Glomerular endothelial cell (primary cell): ENCODE measurements around the gene ZDHHC15. TPM values are rescaled to one million over a fixed set of nuclear protein-coding genes. Genes with fewer than 3 reads are reported as not detected.
"Not testable (repeated sequence)": the region's sequence is repeated elsewhere in the genome, so short reads cannot be mapped to it uniquely, and the experiment has no call there.

ENCODE experiments used
- DNase-seq: peaks from one replicate; pipeline ENCODE4 v3.0.0-alpha.2; 2011; ENCODE audit warnings: low read depth, low spot score; ENCODE audit errors: extremely low read depth
- total RNA-seq: library from RNA; depleted of rRNA; stranded (reverse); fragments of >200 nt; gene quantifications from 2 replicates; pipeline ENCODE4 v1.2.3, GENCODE V29; 2015

The ZDHHC15 gene, protein sequence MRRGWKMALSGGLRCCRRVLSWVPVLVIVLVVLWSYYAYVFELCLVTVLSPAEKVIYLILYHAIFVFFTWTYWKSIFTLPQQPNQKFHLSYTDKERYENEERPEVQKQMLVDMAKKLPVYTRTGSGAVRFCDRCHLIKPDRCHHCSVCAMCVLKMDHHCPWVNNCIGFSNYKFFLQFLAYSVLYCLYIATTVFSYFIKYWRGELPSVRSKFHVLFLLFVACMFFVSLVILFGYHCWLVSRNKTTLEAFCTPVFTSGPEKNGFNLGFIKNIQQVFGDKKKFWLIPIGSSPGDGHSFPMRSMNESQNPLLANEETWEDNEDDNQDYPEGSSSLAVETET
- not detected in 2 replicates for total RNA-seq

DNA sequence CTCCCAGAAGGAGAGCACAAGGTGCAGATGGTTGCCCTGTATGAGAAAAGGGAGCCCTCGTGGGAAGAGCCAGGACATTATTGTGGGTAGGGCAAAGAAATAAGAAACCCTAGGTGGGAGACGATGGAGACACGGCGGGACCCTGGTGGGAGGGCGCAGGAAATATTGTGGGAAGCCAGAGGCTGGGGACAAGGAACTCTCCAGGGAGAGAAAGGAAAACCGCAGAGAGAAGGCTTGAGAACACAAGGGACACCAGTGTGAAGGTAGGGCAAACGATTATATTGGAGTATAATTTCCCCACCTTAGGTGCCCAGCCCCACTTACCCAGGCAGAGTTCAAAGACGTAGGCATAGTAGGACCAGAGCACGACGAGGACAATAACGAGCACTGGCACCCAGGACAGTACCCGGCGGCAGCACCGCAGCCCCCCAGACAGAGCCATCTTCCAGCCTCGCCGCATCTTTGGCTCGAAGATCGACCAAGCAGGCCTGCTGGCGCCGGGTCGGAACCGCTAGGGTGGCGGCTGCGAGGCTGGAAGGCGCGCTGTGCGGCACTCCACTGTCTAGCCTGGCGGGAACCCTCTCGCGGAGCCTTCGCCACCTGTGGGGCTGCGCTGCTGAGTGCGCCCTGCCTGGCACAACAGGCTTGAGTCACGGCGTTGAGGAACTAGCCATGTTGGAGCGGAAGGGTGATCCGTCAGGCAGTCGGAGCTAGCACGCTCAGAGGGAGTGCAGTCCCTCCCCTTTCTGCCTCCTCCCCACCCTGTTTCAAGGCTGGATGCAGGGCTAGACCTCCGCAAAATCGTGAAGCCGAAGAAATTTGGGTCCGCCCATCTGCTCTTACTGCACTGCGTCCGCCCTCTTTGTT is at the start of gene ZDHHC15:
TSS of gene ZDHHC15 (minus strand) at position 473 of the 867 bp plus-strand sequence. CDS start at position 460, 13 bp downstream.
- DNase-seq = no peak

DNA sequence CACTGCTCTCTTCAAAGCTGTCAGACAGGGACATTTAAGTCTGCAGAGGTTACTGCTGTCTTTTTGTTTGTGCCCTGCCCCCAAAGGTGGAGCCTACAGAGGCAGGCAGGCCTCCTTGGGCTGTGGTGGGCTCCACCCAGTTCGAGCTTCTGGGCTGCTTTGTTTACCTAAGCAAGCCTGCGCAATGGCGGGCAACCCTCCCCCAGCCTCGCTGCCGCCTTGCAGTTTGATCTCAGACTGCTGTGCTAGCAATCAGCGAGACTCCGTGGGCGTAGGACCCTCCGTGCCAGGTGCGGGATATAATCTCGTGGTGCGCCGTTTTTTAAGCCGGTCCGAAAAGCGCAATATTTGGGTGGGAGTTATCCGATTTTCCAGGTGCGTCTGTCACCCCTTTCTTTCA is 37.7 kb upstream of the ZDHHC15 start:
- not testable (repeated sequence) for DNase-seq

DNA sequence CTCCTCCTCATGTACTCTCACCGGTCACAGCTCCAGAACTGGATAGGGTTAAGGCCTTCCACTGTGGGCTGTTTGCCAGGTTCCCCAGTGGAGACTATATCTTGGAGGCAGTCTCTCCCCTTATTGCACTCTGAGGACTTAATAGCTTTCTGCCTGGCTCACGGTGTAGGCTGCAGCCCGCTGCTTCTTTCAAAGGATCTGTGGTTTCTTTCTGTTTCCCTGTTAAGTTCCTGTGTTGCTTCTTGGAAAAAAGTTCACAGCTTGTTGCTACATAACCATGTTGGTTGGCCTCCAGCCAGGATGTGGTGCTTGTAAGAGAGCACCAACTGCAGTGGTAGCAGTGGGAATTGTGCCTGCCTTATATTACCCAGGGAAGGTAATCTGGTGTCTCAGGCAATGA is 24.9 kb upstream of the ZDHHC15 start:
- no peak for DNase-seq

DNA sequence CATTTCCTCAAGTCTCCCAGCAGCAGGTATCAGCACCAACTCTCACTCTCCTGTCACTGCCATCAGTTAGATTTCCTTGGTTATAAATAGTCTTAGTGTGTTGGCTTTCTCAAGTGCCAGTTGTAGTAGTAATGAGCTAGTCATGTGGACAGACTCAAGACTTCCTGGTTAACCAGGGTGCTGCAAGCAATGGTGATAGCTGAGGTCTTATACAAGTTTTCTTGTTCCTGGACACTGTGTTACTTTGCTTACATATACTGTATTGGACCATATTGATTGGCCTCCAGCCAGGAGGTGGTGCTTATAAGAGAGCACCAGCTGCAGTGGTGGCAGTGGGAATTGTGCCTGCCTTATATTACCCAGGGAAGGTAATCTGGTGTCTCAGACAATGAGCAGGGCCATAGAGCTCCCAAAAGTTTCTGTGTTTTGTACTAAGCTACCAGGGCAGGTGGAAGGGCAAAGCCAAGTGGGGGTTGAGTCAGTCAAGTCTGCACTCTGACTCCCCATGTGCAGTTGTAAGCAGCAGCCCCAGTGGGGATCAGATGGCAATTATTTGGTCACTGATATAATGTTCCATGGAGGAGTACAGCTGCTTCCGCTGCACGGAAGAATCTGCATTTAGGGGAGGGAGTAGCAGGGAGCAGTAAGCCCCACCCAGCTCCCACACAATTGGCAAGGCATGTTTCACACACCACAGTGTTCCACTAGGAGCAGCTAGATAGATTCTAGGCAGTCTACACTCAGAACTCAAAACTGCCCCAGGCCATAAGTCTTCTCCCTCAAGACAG is 24.1 kb upstream of the ZDHHC15 start:
- DNase-seq = no peak

DNA sequence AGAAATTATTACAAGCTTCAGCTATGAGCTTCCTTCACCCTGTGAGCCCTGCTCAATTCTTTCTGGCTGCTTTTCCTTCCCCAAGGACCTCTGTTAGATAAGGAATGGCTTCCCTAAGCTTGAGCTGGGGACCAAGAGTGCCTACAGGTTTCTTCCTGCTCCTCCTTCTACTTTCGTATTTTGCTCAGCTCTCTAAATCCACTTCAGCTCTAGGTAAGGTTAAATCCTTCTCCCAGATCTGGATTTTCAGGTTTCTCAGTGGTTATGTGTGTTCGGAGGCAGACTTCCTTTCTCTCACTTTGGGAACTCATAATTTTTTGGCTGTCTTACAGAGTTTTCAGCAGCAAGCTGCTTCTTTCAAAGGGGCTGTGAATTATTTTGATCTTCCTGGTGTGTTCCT is 21.9 kb upstream of the ZDHHC15 start:
- no peak for DNase-seq

DNA sequence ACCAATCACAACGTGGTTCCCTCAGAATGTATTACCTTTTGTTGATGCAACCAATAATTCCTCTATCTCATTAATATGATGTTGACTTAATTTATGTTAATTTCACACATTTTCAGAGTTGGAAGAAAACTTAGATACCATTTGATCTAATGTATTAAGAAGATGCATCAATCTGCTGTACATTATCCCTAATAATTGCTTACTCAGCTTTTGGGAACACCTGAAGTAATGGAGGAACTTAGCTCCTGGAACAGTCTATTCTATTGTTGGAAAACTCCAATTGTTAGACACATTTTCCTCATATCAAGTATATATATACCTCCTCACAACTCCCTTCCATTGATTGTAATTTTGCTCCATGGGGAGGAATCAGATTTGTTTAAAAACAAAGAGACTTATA is 38.9 kb downstream of the ZDHHC15 start:
- DNase-seq = no peak

DNA sequence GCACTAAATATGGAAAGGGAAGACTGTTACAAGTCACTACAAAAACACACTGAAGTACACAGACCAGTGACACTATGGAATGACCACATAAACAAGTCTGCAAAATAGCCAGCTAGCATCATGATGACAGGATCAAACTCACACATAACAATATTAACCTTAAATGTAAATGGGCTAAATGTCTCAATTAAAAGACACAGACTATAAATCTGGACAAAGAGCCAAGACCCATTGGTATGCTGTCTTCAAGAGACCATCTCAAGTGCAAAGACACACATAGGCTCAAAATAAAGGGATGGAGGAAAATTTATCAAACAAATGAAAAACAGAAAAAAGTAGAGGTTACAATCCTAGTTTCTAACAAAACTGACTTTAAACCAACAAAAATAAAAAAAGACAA is 61.1 kb downstream of the ZDHHC15 start:
- DNase-seq = not testable (repeated sequence)

DNA sequence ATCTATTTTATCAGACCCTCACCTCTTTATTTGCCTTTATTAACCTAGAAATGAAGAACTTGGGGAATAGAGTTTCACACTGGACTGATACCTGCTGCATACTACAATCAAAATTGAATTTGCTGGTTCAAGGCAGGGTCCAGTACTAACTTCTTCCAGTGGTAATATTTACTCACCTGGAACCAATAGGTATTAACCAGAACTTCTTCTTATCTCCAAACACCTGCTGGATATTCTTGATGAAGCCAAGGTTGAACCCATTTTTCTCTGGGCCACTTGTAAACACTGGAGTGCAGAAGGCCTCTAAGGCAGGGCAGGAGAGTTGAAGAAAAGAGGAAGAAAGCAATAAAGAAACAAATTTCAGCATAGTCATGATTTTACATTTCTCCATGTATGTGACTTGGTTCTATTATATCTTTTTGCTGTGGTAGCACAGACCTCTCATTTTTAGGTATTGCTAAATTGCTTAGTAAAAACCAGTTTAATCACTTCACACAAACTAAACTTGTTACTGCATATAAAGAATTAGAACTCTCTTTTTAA is 101.1 kb downstream of the ZDHHC15 start:
- no peak for DNase-seq

DNA sequence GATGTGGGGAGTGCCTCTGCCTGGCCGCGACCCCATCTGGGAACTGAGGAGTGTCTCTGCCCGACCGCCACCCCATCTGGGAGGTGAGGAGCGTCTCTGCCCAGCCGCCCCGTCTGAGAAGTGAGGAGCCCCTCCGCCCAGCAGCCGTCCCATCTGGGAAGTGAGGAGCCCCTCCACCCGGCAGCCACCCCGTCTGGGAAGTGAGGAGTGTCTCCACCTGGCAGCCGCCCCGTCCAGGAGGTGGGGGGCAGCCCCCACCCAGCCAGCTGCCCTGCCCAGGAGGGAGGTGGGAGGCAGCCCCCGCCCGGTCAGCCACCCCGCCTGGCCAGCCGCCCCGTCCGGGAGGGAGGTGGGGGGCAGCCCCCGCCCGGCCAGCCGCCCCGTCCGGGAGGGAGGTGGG is 115.7 kb downstream of the ZDHHC15 start:
- DNase-seq = not testable (repeated sequence)

DNA sequence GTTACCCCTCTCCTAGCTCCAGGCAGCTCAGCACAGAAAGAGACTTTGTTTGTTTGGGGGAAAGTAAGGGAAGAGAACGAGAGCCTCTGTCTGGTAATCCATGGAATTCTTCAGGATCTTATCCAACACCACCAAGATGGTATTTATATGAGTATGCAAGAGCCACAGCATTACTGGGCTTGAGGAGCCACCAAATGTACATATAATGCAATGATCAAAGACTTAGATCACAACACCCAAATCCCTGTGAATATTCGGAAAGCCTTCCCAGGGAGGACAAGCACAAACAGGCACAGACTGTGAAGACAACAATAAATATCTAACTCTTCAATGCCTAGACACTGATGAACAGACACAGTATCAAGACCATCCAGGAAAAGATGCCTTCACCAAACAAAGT is 132.4 kb downstream of the ZDHHC15 start:
- no peak for DNase-seq

DNA sequence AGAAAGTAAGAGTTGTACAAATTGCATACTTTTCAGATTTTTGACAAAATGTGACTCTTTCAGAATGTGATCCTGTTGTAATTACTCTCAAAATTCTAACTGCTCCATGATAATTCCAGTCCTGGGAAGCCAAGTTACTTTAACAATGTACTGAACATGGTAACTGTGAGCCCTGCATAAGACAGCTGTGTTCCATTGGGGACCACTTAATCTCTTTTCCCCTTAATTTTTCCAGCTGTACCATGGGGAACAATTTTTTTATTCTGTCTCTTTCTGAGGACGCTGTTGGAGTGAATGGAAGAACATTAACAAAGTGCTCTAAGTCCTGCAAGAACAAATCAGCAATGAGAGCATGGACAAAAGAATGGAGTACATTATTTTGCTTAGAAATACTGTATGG is 153.1 kb downstream of the ZDHHC15 start:
- DNase-seq = no peak

DNA sequence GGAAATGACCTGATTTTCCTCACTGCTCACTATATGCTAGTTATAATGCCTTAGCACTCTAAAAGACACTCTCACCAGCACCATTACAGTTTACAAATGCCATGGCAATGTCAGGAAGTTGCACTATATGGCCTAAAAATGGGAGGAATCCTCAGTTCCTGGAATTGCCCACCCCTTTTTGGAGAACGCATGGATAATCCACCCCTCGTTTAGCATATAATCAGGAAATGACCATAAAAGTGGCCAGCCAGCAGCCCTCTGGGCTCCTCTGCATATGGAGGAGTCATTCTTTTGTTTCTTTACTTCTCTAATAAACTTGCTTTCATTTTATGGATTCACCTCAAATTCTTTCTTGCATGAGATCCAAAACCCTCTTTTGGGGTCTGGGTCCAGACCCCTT is 156.0 kb downstream of the ZDHHC15 start:
- DNase-seq = no peak

DNA sequence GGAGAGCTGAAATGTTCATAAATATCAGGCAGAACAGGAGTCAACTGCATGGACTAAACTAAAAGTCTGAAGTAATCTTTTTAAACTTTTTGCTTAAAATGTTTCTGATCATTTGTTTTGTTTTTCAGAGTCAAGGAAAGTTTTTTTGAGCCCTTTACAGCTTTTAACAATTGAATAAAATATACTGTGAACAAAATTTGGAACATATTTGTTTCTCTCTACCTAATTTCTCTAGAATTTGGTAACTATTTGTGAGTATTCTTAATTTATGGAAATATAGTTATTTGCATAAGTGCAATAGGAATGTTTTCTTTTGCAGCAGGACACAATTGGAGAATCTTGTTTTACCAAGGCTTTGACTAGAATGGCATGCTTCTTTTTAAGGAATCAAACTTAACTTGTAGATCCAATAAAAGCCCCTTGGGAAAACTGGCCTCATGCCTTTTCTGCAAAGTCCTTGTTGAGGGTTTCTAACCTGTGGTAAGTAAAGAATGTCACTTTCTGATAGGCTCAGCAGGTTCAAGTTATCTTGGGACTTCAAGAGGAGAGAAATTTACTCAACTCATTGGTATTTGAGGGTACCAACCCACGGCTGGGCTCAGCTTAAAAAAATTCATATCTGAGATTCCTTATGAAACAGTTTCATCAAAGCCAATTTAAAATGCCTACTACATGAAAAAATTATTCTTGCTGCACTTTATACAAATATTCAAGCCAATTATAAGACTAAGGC is 157.4 kb downstream of the ZDHHC15 start:
- no peak for DNase-seq

DNA sequence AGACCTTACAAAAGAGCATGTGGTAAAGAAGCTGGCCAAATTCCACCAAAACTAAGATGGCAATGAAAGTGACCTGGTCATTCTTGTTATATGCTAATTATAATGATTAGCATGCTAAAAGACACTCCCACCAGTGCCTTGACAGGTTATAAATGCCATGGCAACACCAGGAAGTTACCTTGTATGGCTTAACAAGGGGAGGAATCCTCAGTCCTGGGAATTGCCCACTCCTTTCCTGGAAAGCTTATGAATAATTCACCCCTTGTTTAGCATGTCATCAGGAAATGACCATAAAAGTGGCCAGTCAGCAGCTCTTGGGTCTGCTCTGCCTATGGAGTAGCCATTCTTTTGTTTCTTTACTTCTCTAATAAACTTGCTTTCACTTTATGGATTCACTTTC is 161.0 kb downstream of the ZDHHC15 start:
- no peak for DNase-seq

DNA sequence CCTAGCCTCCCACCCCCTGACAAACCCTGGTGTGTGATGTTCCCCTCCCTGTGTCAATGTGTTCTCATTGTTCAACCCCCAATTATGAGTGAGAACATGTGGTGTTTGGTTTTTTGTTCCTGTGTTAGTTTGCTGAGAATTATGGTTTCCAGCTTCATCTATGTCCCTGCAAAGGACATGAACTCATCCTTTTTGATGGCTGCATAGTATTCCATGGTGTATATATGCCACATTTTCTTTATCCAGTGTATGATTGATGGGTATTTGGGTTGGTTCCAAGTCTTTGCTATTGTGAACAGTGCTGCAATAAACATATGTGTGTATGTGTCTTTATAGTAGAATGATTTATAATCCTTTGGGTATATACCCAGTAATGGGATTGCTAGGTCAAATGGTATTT is 174.2 kb downstream of the ZDHHC15 start:
- not testable (repeated sequence) for DNase-seq

DNA sequence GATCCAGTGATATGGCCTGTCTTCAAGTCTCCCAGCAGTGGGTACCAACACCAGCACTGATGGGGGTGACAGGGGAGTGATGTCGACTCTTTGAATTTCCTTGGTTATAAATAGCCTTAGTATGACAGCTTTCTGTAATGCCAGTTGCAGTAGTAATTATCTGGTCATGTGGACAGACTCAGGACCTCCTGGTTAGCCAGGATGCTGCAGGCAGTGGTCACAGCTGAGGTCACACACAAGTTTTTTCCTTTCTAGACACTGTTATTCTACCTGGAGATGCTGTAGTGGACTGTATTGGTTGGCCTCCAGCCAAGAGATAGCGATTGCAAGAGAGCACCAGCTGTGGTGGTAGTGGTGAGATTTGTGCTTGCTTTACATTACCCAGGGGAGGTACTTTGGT is 185.3 kb downstream of the ZDHHC15 start:
- DNase-seq = no peak

DNA sequence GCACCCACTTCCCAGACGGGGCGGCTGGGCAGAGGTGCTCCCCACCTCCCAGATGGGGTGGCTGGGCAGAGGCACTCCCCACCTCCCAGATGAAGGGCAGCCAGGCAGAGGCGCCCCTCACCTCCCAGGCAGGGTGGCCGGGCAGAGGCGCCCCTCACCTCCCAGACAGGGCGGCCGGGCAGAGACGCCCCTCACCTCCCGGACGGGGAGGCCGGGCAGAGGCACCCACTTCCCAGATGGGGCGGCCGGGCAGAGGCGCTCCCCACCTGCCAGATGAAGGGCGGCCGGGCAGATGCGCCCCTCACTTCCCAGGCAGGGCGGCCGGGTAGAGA is 187.7 kb downstream of the ZDHHC15 start:
- no peak for DNase-seq

DNA sequence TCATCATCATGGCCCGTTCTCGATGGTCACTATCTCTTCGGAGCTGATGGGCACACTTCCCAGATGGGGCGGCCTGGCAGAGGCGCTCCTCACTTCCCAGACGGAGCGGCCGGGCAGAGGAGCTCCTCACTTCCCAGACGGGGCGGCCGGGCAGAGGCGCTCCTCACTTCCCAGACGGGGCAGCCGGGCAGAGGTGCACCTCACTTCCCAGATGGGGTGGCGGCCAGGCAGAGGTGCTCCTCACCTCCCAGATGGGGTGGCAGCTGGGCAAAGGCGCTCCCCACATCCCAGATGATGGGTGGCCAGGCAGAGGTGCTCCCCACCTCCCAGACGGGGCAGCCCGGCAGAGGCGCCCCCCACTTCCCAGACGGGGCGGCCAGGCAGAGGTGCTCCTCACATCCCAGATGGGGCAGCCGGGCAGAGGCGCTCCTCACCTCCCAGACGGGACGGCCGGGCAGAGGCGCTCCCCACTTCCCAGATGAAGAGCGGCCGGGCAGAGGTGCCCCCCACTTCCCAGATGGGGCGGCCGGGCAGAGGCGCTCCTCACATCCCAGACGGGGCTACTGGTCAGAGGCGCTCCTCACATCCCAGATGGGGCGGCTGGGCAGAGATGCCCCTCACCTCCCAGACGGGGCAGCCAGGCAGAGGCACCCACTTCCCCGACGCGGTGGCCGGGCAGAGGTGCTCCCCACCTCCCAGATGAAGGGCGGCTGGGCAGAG is 188.3 kb downstream of the ZDHHC15 start:
- DNase-seq = not testable (repeated sequence)

DNA sequence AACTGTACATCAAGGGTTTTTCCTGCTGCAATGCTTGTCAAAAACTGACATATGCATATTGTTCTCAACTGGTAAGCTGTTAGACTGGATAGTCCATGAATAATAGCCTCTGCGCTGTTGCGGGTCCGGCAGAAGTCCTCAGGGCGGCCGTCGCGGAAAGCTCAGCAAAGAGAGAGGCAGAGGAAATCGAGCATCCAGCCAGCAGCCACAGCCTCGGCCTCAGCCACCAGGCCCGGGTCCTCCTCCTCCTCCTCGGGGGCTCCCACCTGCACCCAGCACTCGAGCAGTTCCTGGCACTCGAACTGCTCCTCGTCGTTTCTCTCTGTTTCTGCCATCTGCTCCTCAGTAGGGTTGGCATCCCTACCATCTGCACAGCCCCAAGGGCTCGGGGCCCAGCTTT is 195.2 kb downstream of the ZDHHC15 start:
- no peak for DNase-seq
